COLO829 (cell line): ENCODE measurements around the gene SON.
"Not testable (repeated sequence)": the region's sequence is repeated elsewhere in the genome, so short reads cannot be mapped to it uniquely, and the experiment has no call there.

Experiments used
- DNase-seq: peaks from one replicate; pipeline ENCODE4 v3.0.0; 2012; ENCODE audit warnings: low spot score

SON gene

GRCh38 chr21:33542640-33543504, at the start of gene SON:
SON (plus strand) TSS chr21:33543038; CDS start chr21:33543093, 55 bp downstream.
- DNase-seq: peak; percentile 87

- DNase-seq: no peak
Measured at GRCh38 chr21:33493756-33494155, 49.1 kb upstream of the SON start.

- no peak for DNase-seq
Measured at GRCh38 chr21:33495743-33496142, 47.1 kb upstream of the SON start.

GRCh38 chr21:33496345-33496744, 46.5 kb upstream of the SON start:
- DNase-seq: no peak

GRCh38 chr21:33505833-33506232, 37.0 kb upstream of the SON start:
- DNase-seq: no peak

GRCh38 chr21:33507003-33507402, 35.8 kb upstream of the SON start:
- DNase-seq: not testable (repeated sequence)

GRCh38 chr21:33510826-33511225, 32.0 kb upstream of the SON start:
- DNase-seq: no peak

- no peak for DNase-seq
Measured at GRCh38 chr21:33511639-33512038, 31.2 kb upstream of the SON start.

- no peak for DNase-seq
Measured at GRCh38 chr21:33512481-33512880, 30.4 kb upstream of the SON start.

GRCh38 chr21:33514229-33514628, 28.6 kb upstream of the SON start:
- no peak for DNase-seq

- no peak for DNase-seq
Measured at GRCh38 chr21:33518899-33519298, 23.9 kb upstream of the SON start.

GRCh38 chr21:33522297-33522952, 20.4 kb upstream of the SON start:
- DNase-seq: no peak

- DNase-seq: no peak
Measured at GRCh38 chr21:33522953-33523349, 19.9 kb upstream of the SON start.

- no peak for DNase-seq
Measured at GRCh38 chr21:33531007-33531406, 11.8 kb upstream of the SON start.

GRCh38 chr21:33537212-33537611, 5.6 kb upstream of the SON start:
- no peak for DNase-seq

- DNase-seq: no peak
Measured at GRCh38 chr21:33539616-33540015, 3.2 kb upstream of the SON start.

- no peak for DNase-seq
Measured at GRCh38 chr21:33540711-33541104, 2.1 kb upstream of the SON start.

- no peak for DNase-seq
Measured at GRCh38 chr21:33541105-33541711, 1.6 kb upstream of the SON start.

- DNase-seq: peak; percentile 40
Measured at GRCh38 chr21:33541756-33542639, 840 bp upstream of the SON start, which contains the start of gene GART. GART (minus strand) TSS chr21:33542117; CDS start chr21:33539315, 2,802 bp downstream.

- no peak for DNase-seq
Measured at GRCh38 chr21:33543505-33544129, 779 bp downstream of the SON start.

- no peak for DNase-seq
Measured at GRCh38 chr21:33544451-33545195, 1.8 kb downstream of the SON start.
